Measurements from ENCODE around the gene MYL6.
A peak's percentile ranks its signal among the peaks of the same experiment; 100 is the strongest.

The MYL6 gene

DNA sequence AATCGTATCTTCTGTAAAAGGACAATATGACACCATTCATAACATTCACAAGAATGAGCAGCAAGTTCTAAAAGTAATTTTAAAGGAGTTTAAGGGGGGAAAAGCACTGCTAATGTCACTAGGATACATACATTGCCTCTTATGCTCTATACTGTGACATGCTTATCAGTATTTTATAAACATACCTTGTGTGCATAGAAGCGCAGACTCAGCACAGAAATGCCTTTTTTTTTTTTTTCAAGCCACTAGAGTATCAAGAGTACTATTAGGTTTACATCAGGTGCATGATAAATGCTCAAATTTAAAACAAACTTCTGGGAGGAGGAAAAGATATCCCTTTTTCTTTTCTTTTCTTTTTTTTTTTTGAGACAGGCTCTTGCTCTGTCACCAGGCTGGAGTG lies 44.7 kb downstream of the MYL6 start:
- H3K4me1 Mint-ChIP-seq = peaks cover 15 to 25% of the 10 kb centered on the region in 2 donors
- peaks cover 12 to 27% of the 10 kb centered on the region in 2 donors for H3K36me3 Mint-ChIP-seq
- H3K4me3 Mint-ChIP-seq = no peak overlapping the region
- no peaks in the 10 kb centered on the region for H3K9me3 Mint-ChIP-seq
- no peak for ATAC-seq (replicated peaks)
- no peak for DNase-seq
- H3K27me3 Mint-ChIP-seq = no peaks in the 10 kb centered on the region
- peak overlapping the region; percentile 79 for H3K27ac Mint-ChIP-seq

- H3K4me1 Mint-ChIP-seq = peaks cover 15 to 22% of the 10 kb centered on the region in 2 donors
- ATAC-seq (replicated peaks) (no peak), DNase-seq (no peak)
- peak overlapping the region; percentile 9 for H3K27ac Mint-ChIP-seq
- no peak overlapping the region for H3K4me3 Mint-ChIP-seq
- no peaks in the 10 kb centered on the region for H3K27me3 Mint-ChIP-seq
- H3K36me3 Mint-ChIP-seq = peaks cover 12 to 35% of the 10 kb centered on the region in 2 donors
- no peaks in the 10 kb centered on the region for H3K9me3 Mint-ChIP-seq
Observed at GRCh38 chr12:56204275-56204674, 46.1 kb downstream of the MYL6 start.

DNA sequence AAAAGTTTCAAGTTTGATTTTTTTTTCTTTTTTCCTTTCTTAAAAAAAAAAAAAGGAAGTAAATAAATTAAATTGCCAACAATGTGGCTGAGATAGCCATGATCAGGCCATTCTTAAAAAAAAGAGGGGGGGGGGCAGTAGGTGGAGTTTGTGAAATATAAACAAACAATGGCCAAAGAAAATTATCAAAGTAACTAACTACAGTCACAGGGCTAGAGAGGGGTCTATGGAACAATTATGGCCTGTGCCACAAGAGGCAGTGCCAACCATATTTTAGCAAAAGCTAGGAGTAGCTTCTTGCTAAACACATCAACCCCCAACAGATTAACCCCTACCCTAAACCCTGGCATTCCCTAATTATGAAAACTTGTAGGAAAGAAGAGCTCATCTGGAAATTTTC lies 47.3 kb downstream of the MYL6 start:
- ATAC-seq (replicated peaks) (peak; percentile 35 to 48), DNase-seq (no peak)
- Mint-ChIP-seq H3K27me3 (no peaks in the 10 kb centered on the region), H3K4me3 (no peak overlapping the region), H3K36me3 (peaks cover 20 to 44% of the 10 kb centered on the region in 2 donors), H3K27ac (peak overlapping the region; percentile 71), H3K4me1 (peaks cover 19 to 24% of the 10 kb centered on the region in 2 donors), H3K9me3 (no peaks in the 10 kb centered on the region)

DNA sequence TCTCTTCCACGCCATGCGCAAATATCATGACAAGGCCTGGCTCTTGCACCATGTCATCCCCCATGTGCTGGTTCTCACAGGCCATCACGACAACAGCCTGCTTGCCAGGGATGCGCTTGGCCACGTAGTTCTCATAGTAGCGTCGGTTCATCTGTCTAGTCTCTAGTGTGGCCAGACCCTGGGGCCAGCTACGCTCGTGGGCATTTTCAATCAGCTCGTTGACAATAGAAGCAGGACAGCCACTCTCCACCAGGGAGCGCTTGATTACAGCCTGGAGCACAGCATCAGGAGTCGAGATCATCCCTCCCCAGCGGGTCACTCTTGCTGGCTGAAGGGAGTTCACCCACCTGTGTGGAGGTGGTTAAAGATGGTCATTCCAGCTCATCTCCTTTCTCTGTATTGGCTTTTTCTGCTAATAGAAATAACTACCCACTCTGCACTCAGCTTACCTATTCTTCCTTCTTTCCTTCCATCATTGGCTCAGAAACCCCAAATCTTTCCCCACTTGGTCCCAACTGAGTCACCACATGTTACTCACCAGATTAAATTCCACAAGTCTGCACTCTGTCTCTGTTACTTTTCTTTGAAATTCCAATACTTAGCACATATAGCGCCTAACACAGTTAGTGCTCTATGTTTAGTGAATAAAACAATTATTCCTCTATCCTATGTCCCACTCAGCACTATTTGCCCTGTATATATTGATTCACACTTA lies 48.5 kb downstream of the MYL6 start:
- H3K4me1 Mint-ChIP-seq = peaks cover 20 to 26% of the 10 kb centered on the region in 2 donors
- no peak overlapping the region for H3K27ac Mint-ChIP-seq
- ATAC-seq (replicated peaks) (peak; percentile 55 to 64), DNase-seq (peak; percentile 21)
- no peaks in the 10 kb centered on the region for H3K27me3 Mint-ChIP-seq
- H3K36me3 Mint-ChIP-seq = peaks cover 23 to 55% of the 10 kb centered on the region in 2 donors
- no peak overlapping the region for H3K4me3 Mint-ChIP-seq
- no peaks in the 10 kb centered on the region for H3K9me3 Mint-ChIP-seq

DNA sequence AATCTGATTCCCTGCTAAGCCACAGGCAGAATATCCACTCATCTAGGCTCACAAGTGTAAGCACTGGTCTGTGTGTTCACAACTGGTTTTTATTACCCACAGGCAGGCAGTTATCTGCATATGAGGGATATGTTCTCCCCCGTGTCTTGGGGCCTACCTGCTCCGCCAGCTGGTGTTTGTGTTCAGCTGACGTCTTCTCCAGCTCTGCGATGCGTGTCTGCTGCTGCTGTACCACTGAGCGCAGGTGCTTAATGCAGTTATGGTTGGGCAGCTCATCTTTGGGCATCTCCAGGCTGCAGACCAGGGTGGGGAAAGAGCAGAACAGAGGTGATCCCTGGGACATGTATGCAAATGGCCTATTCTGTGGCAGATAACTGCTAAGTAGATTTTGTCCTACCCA lies 49.8 kb downstream of the MYL6 start:
- H3K27me3 Mint-ChIP-seq = no peaks in the 10 kb centered on the region
- no peak overlapping the region for H3K4me3 Mint-ChIP-seq
- ATAC-seq (replicated peaks) (peak; percentile 78 to 82), DNase-seq (no peak)
- H3K4me1 Mint-ChIP-seq = peaks cover 13 to 25% of the 10 kb centered on the region in 2 donors
- H3K27ac Mint-ChIP-seq = peak overlapping the region; percentile 73
- peaks cover 28 to 60% of the 10 kb centered on the region in 2 donors for H3K36me3 Mint-ChIP-seq
- H3K9me3 Mint-ChIP-seq = no peaks in the 10 kb centered on the region

All from stimulated activated naive B cell treated with anti-CD40 and anti-IgM and Interleukin-4, amounts not matched to agents 10 μg/mL and 1 μg/mL and 100 μg/mL, for 72 hours (primary cell).